K562 (cell line): ENCODE results near the gene ERF. TPM values are rescaled to one million over a fixed set of nuclear protein-coding genes. Genes with fewer than 3 reads are reported as not detected.

Experiments
- CREBBP ChIP-seq: IDR thresholded peaks from one replicate; pipeline ENCODE4 v1.6.1; 2012; ENCODE audit warnings: low read depth, mild to moderate bottlenecking, control low read depth, inconsistent platforms, low read length
- MGA ChIP-seq: fragments of 450-650 bp; IDR thresholded peaks from 2 replicates; pipeline ENCODE4 v1.6.1; 2016; ENCODE audit warnings: mild to moderate bottlenecking, moderate library complexity
- PHTF2 ChIP-seq: fragments of 250-450 bp; sonication (Bioruptor Pico); IDR thresholded peaks from 2 replicates; pipeline ENCODE4 v1.5.0; 2021; ENCODE audit warnings: mild to moderate bottlenecking
- POU5F1 ChIP-seq: fragments of 150-350 bp; IDR thresholded peaks from 2 replicates; pipeline ENCODE4 v1.6.1; 2014; ENCODE audit warnings: borderline replicate concordance, low read length, low read depth, mild to moderate bottlenecking; ENCODE audit not compliant: partially characterized antibody
- RBM14 ChIP-seq: fragments of 200-400 bp; formaldehyde crosslinking; IDR thresholded peaks from 2 replicates; pipeline ENCODE4 v1.6.1; 2018; ENCODE audit warnings: low read depth, mild to moderate bottlenecking, low read length, moderate library complexity, borderline replicate concordance; ENCODE audit not compliant: insufficient read depth
- SMARCC2 ChIP-seq: fragments of 450-650 bp; IDR thresholded peaks from 2 replicates; pipeline ENCODE4 v1.6.1; 2017; ENCODE audit warnings: antibody characterized with exemption, moderate library complexity, mild to moderate bottlenecking, low read depth
- XRCC3 ChIP-seq: fragments of 450-650 bp; IDR thresholded peaks from 2 replicates; pipeline ENCODE4 v1.6.1; 2017; ENCODE audit warnings: mild to moderate bottlenecking, moderate library complexity
- ZNF318 ChIP-seq, 2 experiments: fragments of 450-650 bp; IDR thresholded peaks; 2 replicates each; pipeline ENCODE4 v1.6.1; 2016; ENCODE audit warnings: mild to moderate bottlenecking in 2 of 2, borderline replicate concordance in 1 of 2, low read depth in 1 of 2, moderate library complexity in 1 of 2
- polyA plus RNA-seq, 8 experiments: library from polyadenylated mRNA; depleted of rRNA in 4 of 8; stranded (reverse) in 5 of 8; unstranded in 3 of 8; fragments of >200 nt; fragmentation: Nextera tagmentation in 2 of 8; fragmentation: Illumina TruSeq in 1 of 8; extraction: Ambion mirVana in 2 of 8; extraction: Trizol in 1 of 8; gene quantifications; 2 replicates each; pipeline versions ENCODE4 v1.2.1 to v1.2.3, GENCODE V29; 2011 to 2014; ENCODE audit warnings: inconsistent platforms in 1 of 8, missing spikeins in 1 of 8
- total RNA-seq, 7 experiments: library from RNA; depleted of rRNA in 6 of 7; stranded (reverse); fragments of >200 nt in 6 of 7; fragmentation: Illumina TruSeq in 2 of 7; extraction: Trizol in 2 of 7; gene quantifications; 2 replicates each; pipeline versions ENCODE4 v1.2.1 to v1.2.3, GENCODE V29; 2011 to 2021; ENCODE audit warnings: low replicate concordance in 1 of 7

The ERF gene
- total and polyA plus RNA-seq, 9 of the 15 experiments (the other 6 are each of a cell fraction or from before 2014, with no cell fraction given): 0.03 to 75.4 (median 27.0) TPM

- no peak for TF ChIP-seq MGA
- no peak for TF ChIP-seq PHTF2 (CRISPR knock-in tag)
- TF ChIP-seq SMARCC2: no peak
- no peak for TF ChIP-seq XRCC3
- TF ChIP-seq CREBBP: no peak
- no peak for TF ChIP-seq RBM14
- TF ChIP-seq POU5F1: no peak
- TF ChIP-seq ZNF318 (IDR thresholded peaks at IDR 0.05; ENCODE audit: borderline replicate concordance in 1 of 2, low read depth in 1 of 2): no peak
Observed at GRCh38 chr19:42229855-42230351, 25.0 kb downstream of the ERF start (continued).
